GM12878 (cell line): Measurements from ENCODE around the gene SRP68.

Source experiments
- BHLHE40 ChIP-seq, 2 experiments: fragments of 450-650 bp in 1 of 2; IDR thresholded peaks; 2 replicates each; pipeline ENCODE4 v1.6.1; 2011 to 2017; ENCODE audit warnings: low read depth in 2 of 2, borderline replicate concordance in 1 of 2, improper control_type of control experiment in 1 of 2, low read length in 1 of 2, mild to moderate bottlenecking in 1 of 2
- CEBPB ChIP-seq, 2 experiments: fragments of 150-350 bp in 1 of 2; IDR thresholded peaks; 2 replicates each; pipeline ENCODE4 v1.6.1; 2012 to 2014; ENCODE audit warnings: low read depth in 2 of 2, low read length in 2 of 2, borderline replicate concordance in 1 of 2, inconsistent platforms in 1 of 2
- CHD4 ChIP-seq: fragments of 200-600 bp; sonication (generic); IDR thresholded peaks from 2 replicates; pipeline ENCODE4 v1.6.1; 2016; ENCODE audit warnings: mild to moderate bottlenecking
- CTCF ChIP-seq, 3 experiments: IDR thresholded peaks in 2 of 3; conservative IDR thresholded peaks in 1 of 3; 2 replicates each; pipeline ENCODE4 v1.5.1; 2011; ENCODE audit warnings: low read depth in 3 of 3, low read length in 3 of 3, mild to moderate bottlenecking in 3 of 3, control low read depth in 2 of 3, moderate library complexity in 2 of 3, inconsistent platforms in 1 of 3, mixed read lengths in 1 of 3; ENCODE audit not compliant: control insufficient read depth in 2 of 3, insufficient read depth in 1 of 3; ENCODE audit errors: extremely low read depth in 1 of 3
- JUND ChIP-seq: IDR thresholded peaks from 2 replicates; pipeline ENCODE4 v1.6.1; 2012; ENCODE audit warnings: low read depth, mild to moderate bottlenecking, low read length, improper control_type of control experiment, moderate library complexity
- PAX5 ChIP-seq: IDR thresholded peaks from 2 replicates; pipeline ENCODE4 v1.6.1; 2011; ENCODE audit warnings: low read depth, low read length, borderline replicate concordance
- POLR2A ChIP-seq: IDR thresholded peaks from 2 replicates; pipeline ENCODE4 v1.6.1; 2011; ENCODE audit warnings: low read depth, mild to moderate bottlenecking, low read length
- POLR2AphosphoS5 ChIP-seq: IDR thresholded peaks from 2 replicates; pipeline ENCODE4 v1.6.1; 2011; ENCODE audit warnings: mild to moderate bottlenecking, low read length, inconsistent platforms
- TAF1 ChIP-seq: IDR thresholded peaks from 2 replicates; pipeline ENCODE4 v1.6.1; 2011; ENCODE audit warnings: mild to moderate bottlenecking, low read depth, low read length, borderline replicate concordance
- WRNIP1 ChIP-seq: IDR thresholded peaks from 2 replicates; pipeline ENCODE4 v1.6.1; 2011; ENCODE audit warnings: low read depth, low read length, improper control_type of control experiment, borderline replicate concordance
- TF ChIP-seq, protein P1 (sequence below): IDR thresholded peaks from 2 replicates; pipeline ENCODE4 v1.6.1; 2012; ENCODE audit warnings: mild to moderate bottlenecking, low read depth, low read length

DNA sequence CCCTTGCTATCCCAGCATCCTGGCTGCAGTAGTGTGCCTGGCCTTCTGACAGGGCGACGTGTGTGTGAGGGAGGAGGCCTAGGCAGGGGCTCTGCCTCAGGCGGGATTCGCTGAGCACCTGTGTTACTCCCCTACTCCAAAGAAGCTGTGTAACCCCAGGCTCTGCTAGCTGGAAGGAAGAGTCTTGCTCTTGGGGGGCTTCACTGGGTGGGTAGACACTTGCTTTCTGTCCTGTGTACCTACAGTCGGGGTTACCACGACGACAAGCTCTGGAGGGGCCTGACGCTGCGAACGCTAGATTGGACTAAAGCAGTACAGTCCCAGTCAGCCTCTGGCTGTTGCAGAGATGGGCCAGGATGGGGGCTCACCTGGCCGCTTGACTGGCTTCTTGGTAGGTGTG is 21.7 kb upstream of the SRP68 start:
- TF ChIP-seq WRNIP1 (no peak), JUND (no peak), PAX5 (no peak), BHLHE40 (IDR thresholded peaks at IDR 0.05; ENCODE audit: borderline replicate concordance in 1 of 2, low read depth in 2 of 2, low read length in 1 of 2) (no peak), CTCF (IDR thresholded peaks at IDR 0.05 in 2 of 3, conservative IDR thresholded peaks at IDR 0.05 in 1 of 3; ENCODE audit: control insufficient read depth in 2 of 3, extremely low read depth in 1 of 3, insufficient read depth in 1 of 3, low read depth in 3 of 3, low read length in 3 of 3) (no peak), CHD4 (no peak), POLR2A (no peak), POLR2AphosphoS5 (no peak), CEBPB (IDR thresholded peaks at IDR 0.05; ENCODE audit: borderline replicate concordance in 1 of 2, low read depth in 2 of 2, low read length in 2 of 2) (no peak), TAF1 (no peak)
- TF ChIP-seq, protein P1, sequence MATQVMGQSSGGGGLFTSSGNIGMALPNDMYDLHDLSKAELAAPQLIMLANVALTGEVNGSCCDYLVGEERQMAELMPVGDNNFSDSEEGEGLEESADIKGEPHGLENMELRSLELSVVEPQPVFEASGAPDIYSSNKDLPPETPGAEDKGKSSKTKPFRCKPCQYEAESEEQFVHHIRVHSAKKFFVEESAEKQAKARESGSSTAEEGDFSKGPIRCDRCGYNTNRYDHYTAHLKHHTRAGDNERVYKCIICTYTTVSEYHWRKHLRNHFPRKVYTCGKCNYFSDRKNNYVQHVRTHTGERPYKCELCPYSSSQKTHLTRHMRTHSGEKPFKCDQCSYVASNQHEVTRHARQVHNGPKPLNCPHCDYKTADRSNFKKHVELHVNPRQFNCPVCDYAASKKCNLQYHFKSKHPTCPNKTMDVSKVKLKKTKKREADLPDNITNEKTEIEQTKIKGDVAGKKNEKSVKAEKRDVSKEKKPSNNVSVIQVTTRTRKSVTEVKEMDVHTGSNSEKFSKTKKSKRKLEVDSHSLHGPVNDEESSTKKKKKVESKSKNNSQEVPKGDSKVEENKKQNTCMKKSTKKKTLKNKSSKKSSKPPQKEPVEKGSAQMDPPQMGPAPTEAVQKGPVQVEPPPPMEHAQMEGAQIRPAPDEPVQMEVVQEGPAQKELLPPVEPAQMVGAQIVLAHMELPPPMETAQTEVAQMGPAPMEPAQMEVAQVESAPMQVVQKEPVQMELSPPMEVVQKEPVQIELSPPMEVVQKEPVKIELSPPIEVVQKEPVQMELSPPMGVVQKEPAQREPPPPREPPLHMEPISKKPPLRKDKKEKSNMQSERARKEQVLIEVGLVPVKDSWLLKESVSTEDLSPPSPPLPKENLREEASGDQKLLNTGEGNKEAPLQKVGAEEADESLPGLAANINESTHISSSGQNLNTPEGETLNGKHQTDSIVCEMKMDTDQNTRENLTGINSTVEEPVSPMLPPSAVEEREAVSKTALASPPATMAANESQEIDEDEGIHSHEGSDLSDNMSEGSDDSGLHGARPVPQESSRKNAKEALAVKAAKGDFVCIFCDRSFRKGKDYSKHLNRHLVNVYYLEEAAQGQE: no peak
